Mesenchymal stem cell (in vitro differentiated cells and primary cell): ENCODE results near the gene PAX2.

Source experiments
- DNase-seq: peaks from one replicate; pipeline ENCODE4 v3.0.0-alpha.2; 2013
- H2AFZ ChIP-seq: one replicate; pipeline ENCODE4 v1.6.1; 2013; ENCODE audit warnings: low read depth, mild to moderate bottlenecking, control low read depth, inconsistent platforms, low read length, moderate library complexity
- H2AK5ac ChIP-seq: 2 replicates; pipeline ENCODE4 v1.6.1; 2013; ENCODE audit warnings: low read length, moderate library complexity, mild to moderate bottlenecking, inconsistent platforms; ENCODE audit not compliant: severe bottlenecking
- H2BK120ac ChIP-seq: one replicate; pipeline ENCODE4 v1.6.1; 2013; ENCODE audit warnings: low read depth, mild to moderate bottlenecking, inconsistent platforms, low read length, moderate library complexity
- H2BK12ac ChIP-seq, 2 experiments: one replicate each; pipeline ENCODE4 v1.6.1; 2013; ENCODE audit warnings: inconsistent platforms in 2 of 2, low read length in 2 of 2, mild to moderate bottlenecking in 2 of 2, moderate library complexity in 2 of 2, control low read depth in 1 of 2
- H2BK15ac ChIP-seq: one replicate; pipeline ENCODE4 v1.6.1; 2013; ENCODE audit warnings: mild to moderate bottlenecking, low read depth, inconsistent platforms; ENCODE audit not compliant: poor library complexity, severe bottlenecking
- H2BK5ac ChIP-seq: 2 replicates; pipeline ENCODE4 v1.6.1; 2013; ENCODE audit warnings: low read depth, mild to moderate bottlenecking, low read length, control low read depth, inconsistent platforms; ENCODE audit not compliant: poor library complexity, severe bottlenecking
- H3K14ac ChIP-seq, 2 experiments: one replicate each; pipeline ENCODE4 v1.6.1; 2013; ENCODE audit warnings: inconsistent platforms in 2 of 2, low read length in 2 of 2, control low read depth in 1 of 2, mild to moderate bottlenecking in 1 of 2, moderate library complexity in 1 of 2
- H3K18ac ChIP-seq, 2 experiments: one replicate each; pipeline ENCODE4 v1.6.1; 2013; ENCODE audit warnings: inconsistent platforms in 2 of 2, low read length in 2 of 2, control low read depth in 1 of 2, low read depth in 1 of 2, mild to moderate bottlenecking in 1 of 2
- H3K23ac ChIP-seq, 2 experiments: one replicate each; pipeline ENCODE4 v1.6.1; 2013; ENCODE audit warnings: inconsistent platforms in 2 of 2, low read length in 2 of 2, mild to moderate bottlenecking in 2 of 2, moderate library complexity in 2 of 2, control low read depth in 1 of 2
- H3K27ac ChIP-seq: 2 replicates; pipeline ENCODE4 v1.5.1; 2013; ENCODE audit warnings: mild to moderate bottlenecking, moderate library complexity, low read length, control low read depth, inconsistent platforms; ENCODE audit not compliant: poor library complexity, severe bottlenecking
- H3K27me3 ChIP-seq, 2 experiments: 2 replicates each; pipeline versions ENCODE4 v1.6.1 to v1.7.0; 2013; ENCODE audit warnings: low read length in 2 of 2, mild to moderate bottlenecking in 2 of 2, moderate library complexity in 2 of 2, control low read depth in 1 of 2, inconsistent platforms in 1 of 2; ENCODE audit not compliant: control insufficient read depth in 1 of 2, insufficient read depth in 1 of 2
- H3K36me3 ChIP-seq, 2 experiments: 2 replicates each; pipeline versions ENCODE4 v1.6.1 to v1.7.0; 2013; ENCODE audit warnings: low read length in 2 of 2, control low read depth in 1 of 2, inconsistent platforms in 1 of 2, low read depth in 1 of 2, mild to moderate bottlenecking in 1 of 2; ENCODE audit not compliant: insufficient read depth in 2 of 2, control insufficient read depth in 1 of 2
- H3K4ac ChIP-seq, 2 experiments: one replicate each; pipeline ENCODE4 v1.6.1; 2013; ENCODE audit warnings: inconsistent platforms in 2 of 2, low read length in 2 of 2, mild to moderate bottlenecking in 2 of 2, moderate library complexity in 2 of 2, control low read depth in 1 of 2, low read depth in 1 of 2
- H3K4me1 ChIP-seq: 2 replicates; pipeline ENCODE4 v1.6.1; 2013; ENCODE audit warnings: low read depth, low read length, control low read depth; ENCODE audit not compliant: control insufficient read depth, insufficient read depth
- H3K4me2 ChIP-seq: 2 replicates; pipeline ENCODE4 v1.6.1; 2013; ENCODE audit warnings: low read length, mild to moderate bottlenecking, inconsistent platforms; ENCODE audit not compliant: poor library complexity, severe bottlenecking
- H3K4me3 ChIP-seq, 2 experiments: 2 replicates each; pipeline versions ENCODE4 v1.5.1 to v1.7.0; 2013; ENCODE audit warnings: low read length in 2 of 2, mild to moderate bottlenecking in 2 of 2, control low read depth in 1 of 2, low read depth in 1 of 2; ENCODE audit not compliant: insufficient read depth in 1 of 2
- H3K79me1 ChIP-seq: replicated peaks from 2 replicates; pipeline ENCODE4 v1.6.1; 2013; ENCODE audit warnings: mild to moderate bottlenecking, control low read depth, low read length, inconsistent platforms; ENCODE audit not compliant: poor library complexity, severe bottlenecking
- H3K9ac ChIP-seq: 2 replicates; pipeline ENCODE4 v1.7.0; 2013; ENCODE audit warnings: mild to moderate bottlenecking, low read length, moderate library complexity
- H3K9me3 ChIP-seq: 2 replicates; pipeline ENCODE4 v1.7.0; 2013; ENCODE audit warnings: mild to moderate bottlenecking, low read length; ENCODE audit not compliant: control insufficient read depth
- H4K8ac ChIP-seq: one replicate; pipeline ENCODE4 v1.6.1; 2013; ENCODE audit warnings: inconsistent platforms, mild to moderate bottlenecking, low read length, moderate library complexity
- H4K91ac ChIP-seq: one replicate; pipeline ENCODE4 v1.6.1; 2013; ENCODE audit warnings: mild to moderate bottlenecking, low read length, inconsistent platforms
- WGBS: methylation state at CpG from one replicate; pipeline ENCODE4 v1.1.7; 2013; ENCODE audit warnings: mixed read lengths; 5-methylcytosine and 5-hydroxymethylcytosine counted together

The PAX2 gene

DNA sequence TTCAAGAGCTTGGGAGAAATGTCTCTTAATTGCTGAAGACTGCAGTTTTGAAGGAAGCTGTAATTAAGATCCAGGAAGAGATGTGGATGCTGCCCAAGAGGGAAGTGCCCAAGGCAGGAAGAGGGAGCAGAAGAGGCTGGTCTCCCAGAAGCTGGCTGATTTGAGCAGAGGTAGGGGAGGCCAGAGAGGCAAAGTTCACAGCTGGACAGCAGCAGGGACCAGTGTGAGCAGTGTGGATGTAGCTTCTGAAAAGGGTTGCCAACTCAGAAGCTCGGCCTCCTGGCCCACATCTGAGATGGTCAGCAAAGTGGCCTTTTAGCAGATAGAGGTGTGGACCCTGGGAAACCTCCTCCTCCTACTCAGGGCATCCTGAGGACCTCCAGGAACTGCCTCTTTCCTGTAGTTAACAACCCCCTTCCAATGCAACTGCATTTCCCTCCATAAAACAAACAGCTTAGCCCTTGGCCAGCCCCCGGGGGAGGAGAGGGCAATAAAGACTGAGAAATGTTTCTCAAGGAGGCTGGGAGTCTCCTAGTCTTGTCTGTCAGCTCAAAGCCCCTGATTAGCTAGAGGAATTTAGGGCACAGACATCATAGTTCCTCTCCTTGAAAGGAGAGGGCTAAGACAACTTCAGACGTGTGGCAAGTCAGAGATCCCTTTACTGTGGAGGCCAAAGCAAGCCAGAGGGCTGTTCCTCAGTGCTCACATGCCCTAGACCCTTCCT is 69.5 kb downstream of the PAX2 start:
- H3K9ac ChIP-seq = no peak overlapping the region
- no peak overlapping the region for H3K4me3 ChIP-seq
- H3K27me3 ChIP-seq = peaks cover 64 to 89% of the 10 kb centered on the region in 2 experiments
- H4K8ac ChIP-seq = no peak overlapping the region
- no peak overlapping the region for H3K4ac ChIP-seq
- DNase-seq = no peak
- H2AFZ ChIP-seq = no peak overlapping the region
- no peak overlapping the region for H2BK12ac ChIP-seq
- H2BK5ac ChIP-seq = no peak overlapping the region
- H3K23ac ChIP-seq = no peak overlapping the region
- no peaks in the 10 kb centered on the region for H3K36me3 ChIP-seq
- H2BK15ac ChIP-seq = no peak overlapping the region
- no peak overlapping the region for H3K4me2 ChIP-seq
- 6% methylated on average over 3 of the region's 3 CpGs for WGBS
- H3K14ac ChIP-seq = no peak overlapping the region
- no peak overlapping the region for H2BK120ac ChIP-seq
- H3K27ac ChIP-seq = no peak overlapping the region
- no peak overlapping the region for H4K91ac ChIP-seq
- no peaks in the 10 kb centered on the region for H3K9me3 ChIP-seq
- no peaks in the 10 kb centered on the region for H3K79me1 ChIP-seq
- no peaks in the 10 kb centered on the region for H3K4me1 ChIP-seq
- no peak overlapping the region for H3K18ac ChIP-seq
- H2AK5ac ChIP-seq = no peak overlapping the region

- DNase-seq = no peak
- H2BK120ac ChIP-seq = no peak overlapping the region
These were observed 71.3 kb downstream of the PAX2 start for GRCh38 chr10:100816671-100817070.

DNA sequence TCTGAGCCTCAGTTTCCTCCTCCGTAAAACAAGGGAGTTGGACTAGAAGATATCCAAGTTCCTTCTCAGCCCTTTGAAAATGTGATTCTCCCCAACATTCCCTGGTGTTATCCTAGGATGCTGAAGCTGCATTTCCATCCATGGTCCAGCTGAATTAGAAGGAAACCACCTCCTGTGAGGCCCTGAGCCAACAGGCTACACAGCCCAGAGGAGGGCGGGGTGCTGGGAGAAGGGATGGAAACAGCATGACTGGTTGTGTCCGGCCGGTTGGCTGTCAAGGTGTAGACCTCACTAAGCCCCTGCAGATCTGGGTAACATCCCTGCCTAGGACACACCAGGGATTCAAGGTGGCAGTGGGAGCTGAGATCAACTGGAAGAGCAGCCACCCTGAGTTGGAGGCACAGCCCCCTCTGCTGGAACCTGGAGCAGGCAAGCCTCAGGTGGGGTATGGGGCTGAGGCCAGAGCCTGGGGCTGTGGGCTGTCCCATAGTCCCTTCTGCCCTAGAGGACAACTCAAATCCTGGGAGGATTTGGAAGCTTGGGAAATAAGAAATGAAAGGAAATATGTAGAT is 72.0 kb downstream of the PAX2 start:
- Histone ChIP-seq H2AK5ac (no peak overlapping the region), H2BK5ac (no peak overlapping the region), H3K4me2 (no peak overlapping the region), H2AFZ (no peak overlapping the region), H3K9me3 (no peaks in the 10 kb centered on the region), H2BK12ac (no peak overlapping the region), H3K27me3 (peaks cover 67 to 88% of the 10 kb centered on the region in 2 experiments), H3K79me1 (no peaks in the 10 kb centered on the region), H3K4ac (no peak overlapping the region), H3K18ac (no peak overlapping the region), H3K23ac (peak overlapping the region in 1 of 2 experiments; percentile 68), H3K27ac (no peak overlapping the region), H2BK15ac (no peak overlapping the region), H3K4me1 (no peaks in the 10 kb centered on the region), H3K9ac (no peak overlapping the region), H3K14ac (peak overlapping the region in 1 of 2 experiments; percentile 56), H3K36me3 (no peaks in the 10 kb centered on the region), H3K4me3 (no peak overlapping the region), H4K91ac (no peak overlapping the region), H2BK120ac (no peak overlapping the region), H4K8ac (no peak overlapping the region)
- DNase-seq = no peak
- WGBS = 76% methylated on average over 4 of the region's 4 CpGs

More at GRCh38 chr10:100816671-100817070, 71.3 kb downstream of the PAX2 start:
- no peak overlapping the region for H2BK5ac ChIP-seq
- WGBS = 44% methylated on average over 5 of the region's 6 CpGs
- H3K27ac ChIP-seq = no peak overlapping the region
- no peak overlapping the region for H3K4me3 ChIP-seq
- H3K79me1 ChIP-seq = no peaks in the 10 kb centered on the region
- H3K27me3 ChIP-seq = peaks cover 70 to 88% of the 10 kb centered on the region in 2 experiments
- no peaks in the 10 kb centered on the region for H3K36me3 ChIP-seq
- no peak overlapping the region for H3K18ac ChIP-seq
- no peak overlapping the region for H2AFZ ChIP-seq
- no peak overlapping the region for H2AK5ac ChIP-seq
- H2BK12ac ChIP-seq = no peak overlapping the region
- no peak overlapping the region for H3K23ac ChIP-seq
- no peaks in the 10 kb centered on the region for H3K9me3 ChIP-seq
- H2BK15ac ChIP-seq = no peak overlapping the region
- no peak overlapping the region for H3K4me2 ChIP-seq
- H4K8ac ChIP-seq = no peak overlapping the region
- H3K4ac ChIP-seq = no peak overlapping the region
- no peaks in the 10 kb centered on the region for H3K4me1 ChIP-seq
- no peak overlapping the region for H3K9ac ChIP-seq
- H4K91ac ChIP-seq = no peak overlapping the region
- H3K14ac ChIP-seq = no peak overlapping the region

DNA sequence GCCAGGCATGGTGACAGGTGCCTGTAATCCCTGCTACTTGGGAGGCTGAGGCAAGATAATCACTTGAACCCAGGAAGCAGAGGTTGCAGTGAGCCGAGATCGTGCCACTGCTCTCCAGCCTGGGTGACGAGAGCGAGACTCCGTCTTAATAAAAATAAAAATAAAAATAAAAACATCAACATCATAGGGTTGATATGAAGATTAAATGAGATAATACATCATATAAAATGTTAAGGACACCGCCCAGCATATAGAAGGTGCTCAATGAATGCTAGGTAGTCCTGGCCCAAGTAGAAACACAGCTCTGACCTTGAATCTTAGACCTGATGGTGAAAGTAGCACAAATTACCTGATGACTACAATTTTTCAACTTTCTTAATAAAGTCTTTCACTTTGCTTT is 74.0 kb downstream of the PAX2 start:
- Histone ChIP-seq H3K27me3 (peaks cover 82 to 94% of the 10 kb centered on the region in 2 experiments), H2BK12ac (no peak overlapping the region), H2AK5ac (no peak overlapping the region), H3K23ac (no peak overlapping the region), H2BK120ac (no peak overlapping the region), H3K14ac (no peak overlapping the region), H4K8ac (no peak overlapping the region), H3K9me3 (no peaks in the 10 kb centered on the region), H3K4me1 (no peaks in the 10 kb centered on the region), H4K91ac (no peak overlapping the region), H3K18ac (no peak overlapping the region), H3K79me1 (no peaks in the 10 kb centered on the region), H3K4ac (no peak overlapping the region), H3K36me3 (no peaks in the 10 kb centered on the region), H2BK5ac (no peak overlapping the region), H2AFZ (no peak overlapping the region), H3K4me3 (no peak overlapping the region), H3K27ac (no peak overlapping the region), H3K9ac (no peak overlapping the region), H2BK15ac (no peak overlapping the region), H3K4me2 (no peak overlapping the region)
- DNase-seq = no peak
- 80% methylated on average over 1 of the region's 6 CpGs for WGBS
